Pancreas (tissue), 10 donors: ENCODE results near the gene TP53INP2. TPM values are rescaled to one million over a fixed set of nuclear protein-coding genes. Genes with fewer than 3 reads are reported as not detected.
A peak's percentile ranks its signal among the peaks of the same experiment; 100 is the strongest.

Experiments used
- ATAC-seq, 4 donors: fragments of 200-7000 bp; cut with Tn5 transposase; one replicate each; pipeline versions ENCODE4 v1.8.0 to v1.9.1; 2020; ENCODE audit warnings: mild to moderate bottlenecking in 4 of 4, moderate library complexity in 4 of 4
- DNase-seq, 6 donors: peaks; one replicate each; pipeline ENCODE4 v3.0.0-alpha.2; 2020
- FAIRE-seq: peaks from 2 replicates; lab custom pipeline; 2012; peaks lifted over from hg19 to GRCh38; lab: Jason Lieb, UNC
- H3K27ac ChIP-seq, 4 donors: fragments of 200-600 bp; sonication (generic); 1 replicate in 3 of 4; 2 replicates in 1 of 4; pipeline versions ENCODE4 v1.5.0 to v1.8.0; 2020
- H3K27me3 ChIP-seq, 4 donors: fragments of 200-600 bp; one replicate each; pipeline ENCODE4 v1.8.0; 2021
- H3K36me3 ChIP-seq, 3 donors: fragments of 200-600 bp; sonication (generic) in 1 of 3; one replicate each; pipeline versions ENCODE4 v1.5.0 to v1.8.0; 2020 to 2021
- H3K4me1 ChIP-seq, 3 donors: fragments of 200-600 bp; one replicate each; pipeline ENCODE4 v1.8.0; 2021
- H3K4me3 ChIP-seq, 4 donors: fragments of 200-600 bp; sonication (generic) in 2 of 4; one replicate each; pipeline versions ENCODE4 v1.5.0 to v1.8.0; 2020 to 2021
- H3K9me3 ChIP-seq, 4 donors: fragments of 200-600 bp; one replicate each; pipeline ENCODE4 v1.8.0; 2021
- WGBS, 2 donors: extraction: QIAGEN DNeasy Blood & Tissue Kit; methylation state at CpG; one replicate each; pipeline ENCODE4 v1.1.7; 2013; 5-methylcytosine and 5-hydroxymethylcytosine counted together
- intact Hi-C, 3 donors: fragments of 100-400 bp; cut with DNase I; formaldehyde crosslinking; loops; one replicate each; pipeline versions ENCODE4 v1.11.1 to v1.14.2; 2022
- polyA plus RNA-seq, 2 donors: library from polyadenylated mRNA; stranded (reverse); fragments of 200-250 nt; gene quantifications; one replicate each; pipeline ENCODE4 v1.2.3, GENCODE V29; 2013
- total RNA-seq, 6 donors: library from RNA; stranded (reverse); fragmentation: NEBNext Ultra II Directional in 4 of 6; extraction: Animal tissue kit (Norgen Biotek cat#: 25700) in 4 of 6; gene quantifications; one replicate each; pipeline versions ENCODE4 v1.2.1 to v1.2.4, GENCODE V29; 2021 to 2023
- TF ChIP-seq, protein P1 (sequence below), 4 donors: fragments of 200-600 bp; sonication (generic) in 3 of 4; IDR thresholded peaks; one replicate each; pipeline versions ENCODE4 v1.5.0 to v1.8.0; 2021; ENCODE audit warnings: antibody characterized with exemption in 4 of 4
- donor health status: healthy with polysubstance abuse.
- donor health status: DM: no; HTN: no; CAD: no; lungs with moderate emphysema.
- donor health status: DM: no; HTN: no; CAD: no.
- donor health status: control.
- donor health status: control.
- donor health status: Bipolar disorder and iron deficiency.
- donor health status: DM: yes; HTN: yes; CAD: no.
- donor health status: DM: no; HTN: no; CAD: no.
- donor health status: DM: no; HTN: no; CAD: no.
- donor health status: DM: yes; HTN: yes; CAD: no.

TP53INP2 gene
- total and polyA plus RNA-seq, 8 donors: 3.8 to 7.9 (median 4.8) TPM

DNA sequence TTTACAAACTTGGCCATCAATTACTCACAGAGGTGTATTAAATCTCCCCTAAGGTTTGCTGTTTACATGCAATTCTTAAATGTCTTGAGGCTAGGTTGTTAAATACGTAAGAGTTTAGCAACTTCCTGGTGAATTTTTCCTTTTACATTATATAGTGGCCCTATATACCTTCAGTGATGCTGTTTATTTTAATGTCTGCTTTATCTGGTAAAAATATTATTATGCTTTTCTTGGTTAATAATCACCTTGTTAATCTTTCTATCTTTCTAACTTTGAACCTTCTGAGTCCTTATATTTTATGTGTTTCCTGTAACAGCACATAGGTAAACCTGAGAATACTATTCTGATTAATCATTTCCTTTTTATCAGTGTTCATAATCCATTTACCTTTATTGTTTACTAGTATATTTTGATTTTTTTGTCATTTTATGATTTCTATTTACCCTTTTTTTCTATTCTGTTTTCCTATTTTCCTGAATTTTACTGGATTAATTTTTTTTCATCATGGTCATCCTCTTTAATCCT, 57.9 kb downstream of the TP53INP2 start:
- TF ChIP-seq, protein P1, sequence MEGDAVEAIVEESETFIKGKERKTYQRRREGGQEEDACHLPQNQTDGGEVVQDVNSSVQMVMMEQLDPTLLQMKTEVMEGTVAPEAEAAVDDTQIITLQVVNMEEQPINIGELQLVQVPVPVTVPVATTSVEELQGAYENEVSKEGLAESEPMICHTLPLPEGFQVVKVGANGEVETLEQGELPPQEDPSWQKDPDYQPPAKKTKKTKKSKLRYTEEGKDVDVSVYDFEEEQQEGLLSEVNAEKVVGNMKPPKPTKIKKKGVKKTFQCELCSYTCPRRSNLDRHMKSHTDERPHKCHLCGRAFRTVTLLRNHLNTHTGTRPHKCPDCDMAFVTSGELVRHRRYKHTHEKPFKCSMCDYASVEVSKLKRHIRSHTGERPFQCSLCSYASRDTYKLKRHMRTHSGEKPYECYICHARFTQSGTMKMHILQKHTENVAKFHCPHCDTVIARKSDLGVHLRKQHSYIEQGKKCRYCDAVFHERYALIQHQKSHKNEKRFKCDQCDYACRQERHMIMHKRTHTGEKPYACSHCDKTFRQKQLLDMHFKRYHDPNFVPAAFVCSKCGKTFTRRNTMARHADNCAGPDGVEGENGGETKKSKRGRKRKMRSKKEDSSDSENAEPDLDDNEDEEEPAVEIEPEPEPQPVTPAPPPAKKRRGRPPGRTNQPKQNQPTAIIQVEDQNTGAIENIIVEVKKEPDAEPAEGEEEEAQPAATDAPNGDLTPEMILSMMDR (IDR thresholded peaks at IDR 0.05): no peak
- DNase-seq (no peak), ATAC-seq (no peak), FAIRE-seq (peak; percentile 56)
- 43 to 51% methylated on average over 1 of the region's 1 CpG for WGBS, 2 donors
- intact Hi-C loops: loop anchor here in 1 of 3 donors (10.0 kb wide), 1 partner anchor 227 kb away; no protein-coding TSS in a partner anchor
- Histone ChIP-seq H3K4me3 (no peak overlapping the region), H3K27me3 (no peaks in the 10 kb centered on the region), H3K9me3 (no peaks in the 10 kb centered on the region), H3K4me1 (no peaks in the 10 kb centered on the region), H3K36me3 (peaks cover 0 to 38% (median 18%) of the 10 kb centered on the region in 3 donors), H3K27ac (no peak overlapping the region)

Other genes starting within 250 kb of the TP53INP2 start
- 10 to 100 TPM; 26.9 to 57.2 (median 38.5) TPM for gene DYNLRB1, start 187.9 kb upstream of the TP53INP2 start, total RNA-seq
- 100 to 1,000 TPM; 129 to 178 TPM for gene DYNLRB1, start 187.9 kb upstream of the TP53INP2 start, polyA plus RNA-seq
- 10 to 100 TPM in 5 of 6 donors, 1 to 10 TPM in 1; 9.4 to 19.7 (median 12.3) TPM for gene MAP1LC3A, start 145.6 kb upstream of the TP53INP2 start, total RNA-seq
- gene MAP1LC3A, start 145.6 kb upstream of the TP53INP2 start, polyA plus RNA-seq: 10 to 100 TPM; 57.6 to 94.2 TPM
- gene PIGU, start 27.3 kb upstream of the TP53INP2 start, total RNA-seq: 10 to 100 TPM in 1 of 6 donors, 1 to 10 TPM in 5; 4.1 to 11.3 (median 7.7) TPM
- gene PIGU, start 27.3 kb upstream of the TP53INP2 start, polyA plus RNA-seq: 10 to 100 TPM; 12.2 to 20.4 TPM
- 10 to 100 TPM; 11.1 to 15.8 (median 11.7) TPM for gene NCOA6, start 121.3 kb downstream of the TP53INP2 start, total RNA-seq
- gene NCOA6, start 121.3 kb downstream of the TP53INP2 start, polyA plus RNA-seq: 10 to 100 TPM; 16.7 to 19.3 TPM
- 10 to 100 TPM; 12.1 to 23.7 (median 13.9) TPM for gene GGT7, start 168.5 kb downstream of the TP53INP2 start, total RNA-seq
- 10 to 100 TPM; 24.1 to 30.3 TPM for gene GGT7, start 168.5 kb downstream of the TP53INP2 start, polyA plus RNA-seq
- 10 to 100 TPM; 12.2 to 24.3 (median 19.4) TPM for gene ACSS2, start 172.3 kb downstream of the TP53INP2 start, total RNA-seq
- 10 to 100 TPM; 29.8 to 42.5 TPM for gene ACSS2, start 172.3 kb downstream of the TP53INP2 start, polyA plus RNA-seq